ENCODE data around the gene TTC7B. TPM values are rescaled to one million over a fixed set of nuclear protein-coding genes. Genes with fewer than 3 reads are reported as not detected.
"Not testable (repeated sequence)": the region's sequence is repeated elsewhere in the genome, so short reads cannot be mapped to it uniquely, and the experiment has no call there.

TTC7B gene
- total RNA-seq, 1 experiment from 2014 or later = 70.6 TPM

DNA sequence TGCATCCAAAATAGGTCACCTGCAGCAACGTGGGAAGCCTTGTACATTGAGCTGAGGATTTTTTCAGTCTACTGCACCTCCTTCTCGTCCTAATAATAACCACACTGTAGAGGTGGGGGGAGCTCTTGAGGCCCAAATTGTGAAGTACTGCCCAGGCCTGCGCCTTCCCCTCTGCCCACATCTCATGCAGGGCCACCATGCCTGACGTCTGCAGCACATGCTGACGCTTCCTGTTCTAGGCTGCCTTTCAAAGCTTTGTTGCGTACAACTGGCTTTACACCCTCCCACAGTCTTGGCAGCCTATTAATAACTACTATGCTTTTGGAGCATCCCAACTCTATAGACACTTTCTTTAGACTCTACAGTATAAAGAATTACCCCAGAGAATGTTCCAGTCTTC lies 26.5 kb upstream of the TTC7B start:
- TF ChIP-seq ZNF274 (IDR thresholded peaks at IDR 0.05; ENCODE audit: low read depth, low read length) (no peak), POLR2A (IDR thresholded peaks at IDR 0.05; ENCODE audit: borderline replicate concordance, extremely low read depth, insufficient read depth, insufficient read length) (no peak), EZH2phosphoT487 (IDR thresholded peaks at IDR 0.05; ENCODE audit: borderline replicate concordance) (no peak), SRF (IDR thresholded peaks at IDR 0.05; ENCODE audit: low read depth) (no peak), RAD21 (IDR thresholded peaks at IDR 0.05; ENCODE audit: low read depth) (no peak), CEBPB (IDR thresholded peaks at IDR 0.05; ENCODE audit: low read depth) (no peak), EZH2 (IDR thresholded peaks at IDR 0.05) (no peak), SIN3A (IDR thresholded peaks at IDR 0.05; ENCODE audit: low read depth) (no peak), CBX3 (IDR thresholded peaks at IDR 0.05; ENCODE audit: low read depth) (no peak), EGR1 (IDR thresholded peaks at IDR 0.05; ENCODE audit: low read depth) (no peak), JUND (IDR thresholded peaks at IDR 0.05) (no peak)
- TF ChIP-seq, protein P1, sequence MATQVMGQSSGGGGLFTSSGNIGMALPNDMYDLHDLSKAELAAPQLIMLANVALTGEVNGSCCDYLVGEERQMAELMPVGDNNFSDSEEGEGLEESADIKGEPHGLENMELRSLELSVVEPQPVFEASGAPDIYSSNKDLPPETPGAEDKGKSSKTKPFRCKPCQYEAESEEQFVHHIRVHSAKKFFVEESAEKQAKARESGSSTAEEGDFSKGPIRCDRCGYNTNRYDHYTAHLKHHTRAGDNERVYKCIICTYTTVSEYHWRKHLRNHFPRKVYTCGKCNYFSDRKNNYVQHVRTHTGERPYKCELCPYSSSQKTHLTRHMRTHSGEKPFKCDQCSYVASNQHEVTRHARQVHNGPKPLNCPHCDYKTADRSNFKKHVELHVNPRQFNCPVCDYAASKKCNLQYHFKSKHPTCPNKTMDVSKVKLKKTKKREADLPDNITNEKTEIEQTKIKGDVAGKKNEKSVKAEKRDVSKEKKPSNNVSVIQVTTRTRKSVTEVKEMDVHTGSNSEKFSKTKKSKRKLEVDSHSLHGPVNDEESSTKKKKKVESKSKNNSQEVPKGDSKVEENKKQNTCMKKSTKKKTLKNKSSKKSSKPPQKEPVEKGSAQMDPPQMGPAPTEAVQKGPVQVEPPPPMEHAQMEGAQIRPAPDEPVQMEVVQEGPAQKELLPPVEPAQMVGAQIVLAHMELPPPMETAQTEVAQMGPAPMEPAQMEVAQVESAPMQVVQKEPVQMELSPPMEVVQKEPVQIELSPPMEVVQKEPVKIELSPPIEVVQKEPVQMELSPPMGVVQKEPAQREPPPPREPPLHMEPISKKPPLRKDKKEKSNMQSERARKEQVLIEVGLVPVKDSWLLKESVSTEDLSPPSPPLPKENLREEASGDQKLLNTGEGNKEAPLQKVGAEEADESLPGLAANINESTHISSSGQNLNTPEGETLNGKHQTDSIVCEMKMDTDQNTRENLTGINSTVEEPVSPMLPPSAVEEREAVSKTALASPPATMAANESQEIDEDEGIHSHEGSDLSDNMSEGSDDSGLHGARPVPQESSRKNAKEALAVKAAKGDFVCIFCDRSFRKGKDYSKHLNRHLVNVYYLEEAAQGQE (IDR thresholded peaks at IDR 0.05; ENCODE audit: low read depth) = no peak
- CTCF ChIA-PET = no interaction called here

DNA sequence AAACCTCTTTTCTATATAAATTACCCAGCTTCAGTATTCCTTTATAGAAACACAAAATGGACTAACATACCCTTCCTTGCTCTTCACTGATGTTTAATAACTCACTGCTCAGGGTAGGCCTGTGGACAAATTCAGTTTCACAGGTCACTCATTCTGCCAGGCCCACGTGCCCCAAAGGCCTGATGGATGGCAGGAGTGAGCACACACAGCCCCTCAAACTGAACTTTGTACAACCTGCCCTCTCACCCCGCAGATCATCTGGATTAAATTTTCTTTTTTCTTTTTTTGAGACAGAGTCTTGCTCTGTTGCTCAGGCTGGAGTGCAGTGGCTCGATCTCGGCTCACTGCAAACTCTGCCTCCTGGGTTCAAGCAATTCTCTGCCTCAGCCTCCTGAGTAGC lies 24.4 kb upstream of the TTC7B start:
- H3K36me3 ChIP-seq (ENCODE audit: control insufficient read depth in 1 of 2, insufficient read depth in 2 of 2, low read length in 2 of 2); H3K79me2 ChIP-seq (ENCODE audit: insufficient read depth, low read length); BruUV-seq (replicated peaks); POLR2A ChIA-PET; DNase-seq (ENCODE audit: low read depth, low spot score); H3K9ac ChIP-seq (ENCODE audit: low read length); H3K4me2 ChIP-seq (ENCODE audit: low read length); H3K9me3 ChIP-seq (ENCODE audit: control insufficient read depth in 1 of 2, insufficient read depth in 1 of 2, low read depth in 1 of 2, low read length in 2 of 2); H2AFZ ChIP-seq (ENCODE audit: low read depth, low read length, poor library complexity, severe bottlenecking); intact Hi-C loops (cut with micrococcal nuclease); CTCF ChIA-PET; H3K27me3 ChIP-seq (ENCODE audit: insufficient read depth, low read length); H3K4me3 ChIP-seq (replicated peaks in 1 of 2; ENCODE audit: low read depth in 1 of 2, low read length in 2 of 2); H3K9me2 ChIP-seq (ENCODE audit: insufficient read depth); H3K27ac ChIP-seq (ENCODE audit: low read depth, low read length); H3K4me1 ChIP-seq (ENCODE audit: control insufficient read depth in 1 of 2, insufficient read depth in 2 of 2, low read length in 2 of 2); ATAC-seq; H4K20me1 ChIP-seq (ENCODE audit: insufficient read depth): not testable (repeated sequence)
- RAD21 ChIA-PET (ENCODE audit: low non-redundant PET in 1 of 2, low total read pairs in 2 of 2, uncharacterized antibody in 2 of 2, unreplicated experiment in 2 of 2) = interaction anchor here in 1 of 2 experiments (0.7 kb wide), 1 partner anchor 15 kb away, joined by 4 read pairs; no protein-coding TSS in a partner anchor

More for the DNA sequence above, 26.5 kb upstream of the TTC7B start:
- Histone ChIP-seq H3K9me2 (ENCODE audit: insufficient read depth) (no peaks in the 10 kb centered on the region), H3K27ac (ENCODE audit: low read depth, low read length) (no peak overlapping the region), H2AFZ (ENCODE audit: low read depth, low read length, poor library complexity, severe bottlenecking) (no peak overlapping the region), H3K36me3 (ENCODE audit: control insufficient read depth in 1 of 2, insufficient read depth in 2 of 2, low read length in 2 of 2) (no peaks in the 10 kb centered on the region), H4K20me1 (ENCODE audit: insufficient read depth) (no peaks in the 10 kb centered on the region), H3K27me3 (ENCODE audit: insufficient read depth, low read length) (no peaks in the 10 kb centered on the region), H3K4me1 (ENCODE audit: control insufficient read depth in 1 of 2, insufficient read depth in 2 of 2, low read length in 2 of 2) (peaks cover 0 to 13% of the 10 kb centered on the region in 2 experiments; a peak in 2 of 4 replicates), H3K9ac (ENCODE audit: low read length) (no peak overlapping the region), H3K9me3 (ENCODE audit: control insufficient read depth in 1 of 2, insufficient read depth in 1 of 2, low read depth in 1 of 2, low read length in 2 of 2) (no peaks in the 10 kb centered on the region), H3K4me2 (ENCODE audit: low read length) (no peak overlapping the region), H3K4me3 (replicated peaks in 1 of 2; ENCODE audit: low read depth in 1 of 2, low read length in 2 of 2) (no peak overlapping the region), H3K79me2 (ENCODE audit: insufficient read depth, low read length) (no peaks in the 10 kb centered on the region)
- ChIA-PET POLR2A (no interaction called here), RAD21 (ENCODE audit: low non-redundant PET in 1 of 2, low total read pairs in 2 of 2, uncharacterized antibody in 2 of 2, unreplicated experiment in 2 of 2) (no interaction called here)
- ATAC-seq (no peak), DNase-seq (ENCODE audit: low read depth, low spot score) (no peak)
- intact Hi-C loops (cut with micrococcal nuclease) = no loop called here
- BruUV-seq (replicated peaks) = no TSS peak
